Measurements from ENCODE around the gene C20orf173. TPM values are rescaled to one million over a fixed set of nuclear protein-coding genes. Genes with fewer than 3 reads are reported as not detected.

C20orf173 gene
- total and polyA plus RNA-seq, 2 of the 13 experiments (the other 11 are each of a cell fraction or from before 2014, with no cell fraction given) = not detected

GRCh38 chr20:35576816-35577215 is 47.4 kb upstream of the C20orf173 start (continued):
- TF ChIP-seq DBP (CRISPR knock-in tag; IDR thresholded peaks at IDR 0.05; ENCODE audit: not compliant biosample characterization) (no peak), MXD4 (CRISPR knock-in tag; IDR thresholded peaks at IDR 0.05) (no peak), ZNF354B (CRISPR knock-in tag; IDR thresholded peaks at IDR 0.05) (no peak), ZNF264 (CRISPR knock-in tag; IDR thresholded peaks at IDR 0.05) (no peak), CREBL2 (CRISPR knock-in tag; IDR thresholded peaks at IDR 0.05; ENCODE audit: borderline replicate concordance) (no peak), AGO1 (IDR thresholded peaks at IDR 0.05; ENCODE audit: low read depth, low read length, poor library complexity, severe bottlenecking) (no peak), ZNF407 (CRISPR knock-in tag; IDR thresholded peaks at IDR 0.05; ENCODE audit: not compliant biosample characterization) (no peak), SRF (IDR thresholded peaks at IDR 0.05; ENCODE audit: low read depth, low read length) (no peak), NFAT5 (CRISPR knock-in tag; IDR thresholded peaks at IDR 0.05) (no peak), ZNF790 (CRISPR knock-in tag; IDR thresholded peaks at IDR 0.05; ENCODE audit: borderline replicate concordance) (no peak), MNT (IDR thresholded peaks at IDR 0.05) (peak; percentile 84)
